ENCODE data around the gene PIEZO1. TPM values are rescaled to one million over a fixed set of nuclear protein-coding genes. Genes with fewer than 3 reads are reported as not detected.

The PIEZO1 gene
- total RNA-seq, 1 experiment from 2014 or later = 71.1 TPM

- H3K27me3 ChIP-seq (ENCODE audit: insufficient read depth, low read length) = no peaks in the 10 kb centered on the region
- peaks cover 3% of the 10 kb centered on the region; the same call in 1 of the 2 replicates for H3K79me2 ChIP-seq (ENCODE audit: insufficient read depth, low read length)
- H3K23me2 ChIP-seq (ENCODE audit: insufficient read length, low read depth, low read length, poor library complexity, severe bottlenecking) = peaks cover 9% of the 10 kb centered on the region
- H3K4me2 ChIP-seq (ENCODE audit: insufficient read depth, insufficient read length, low read length) = no peak overlapping the region
- H3K56ac ChIP-seq (ENCODE audit: insufficient read length, low read depth, low read length) = no peak overlapping the region
- H3K14ac ChIP-seq (ENCODE audit: insufficient read depth, low read length) = no peak overlapping the region
- WGBS (ENCODE audit: extremely low coverage, insufficient read length, low lambda C conversion rate) = no CpG with 5 or more reads among the region's 26 CpGs
- H2BK12ac ChIP-seq (ENCODE audit: insufficient read length, low read depth, low read length) = no peak overlapping the region
- H2BK15ac ChIP-seq (ENCODE audit: low read depth, low read length) = no peak overlapping the region
- no peak overlapping the region for H3K18ac ChIP-seq (ENCODE audit: insufficient read length, low read depth, low read length)
- no peak overlapping the region for H3T11ph ChIP-seq (ENCODE audit: low read length)
- H3K36me3 Mint-ChIP-seq (ENCODE audit: insufficient read depth in 1 of 3, low read depth in 3 of 3) = peaks cover 7 to 25% (median 17%) of the 10 kb centered on the region in 3 experiments; a peak in 6 of 7 replicates
- no peak overlapping the region for H4K8ac ChIP-seq (replicated peaks; ENCODE audit: insufficient read length, low read depth, low read length)
- H2BK120ac ChIP-seq (ENCODE audit: low read depth, low read length, poor library complexity, severe bottlenecking) = no peak overlapping the region
- H3K4me1 ChIP-seq (ENCODE audit: insufficient read depth, low read length) = no peaks in the 10 kb centered on the region
- H3K9ac ChIP-seq (ENCODE audit: extremely low read depth, insufficient read length, low read length) = no peak overlapping the region
- peaks cover 6 to 10% of the 10 kb centered on the region in 2 experiments for H3K4me1 Mint-ChIP-seq
- no peaks in the 10 kb centered on the region; the same call in 1 of the 2 replicates for H3K27me3 Mint-ChIP-seq (ENCODE audit: low read depth)
- H3K9me3 Mint-ChIP-seq = no peaks in the 10 kb centered on the region
- no peak overlapping the region for H4K5ac ChIP-seq (ENCODE audit: insufficient read length, low read depth, low read length)
- H2BK20ac ChIP-seq (ENCODE audit: low read depth, low read length, poor library complexity, severe bottlenecking) = no peak overlapping the region
- H3K27ac Mint-ChIP-seq = no peak overlapping the region
- no peak overlapping the region for H3K4ac ChIP-seq (ENCODE audit: low read depth, low read length)
- H4K91ac ChIP-seq (ENCODE audit: insufficient read length, low read depth, low read length) = no peak overlapping the region
- H2AFZ ChIP-seq (ENCODE audit: low read length) = no peak overlapping the region
- H2AK5ac ChIP-seq (ENCODE audit: insufficient read length, low read length) = no peak overlapping the region
- no peak for TF ChIP-seq CTCF (conservative IDR thresholded peaks at IDR 0.05)
- H3K23ac ChIP-seq (ENCODE audit: insufficient read length, low read depth, low read length) = no peak overlapping the region
- peaks cover 3% of the 10 kb centered on the region for H4K20me1 ChIP-seq (ENCODE audit: control insufficient read depth, insufficient read depth, insufficient read length)
- no peak for DNase-seq
- no peaks in the 10 kb centered on the region for H3K9me3 ChIP-seq (ENCODE audit: control insufficient read depth, low read depth, low read length)
- no peak overlapping the region for H3K27ac ChIP-seq (ENCODE audit: insufficient read length, low read depth, low read length)
- no peaks in the 10 kb centered on the region for H3K79me1 ChIP-seq (ENCODE audit: insufficient read depth, low read depth, low read length, poor library complexity, severe bottlenecking)
- no peak overlapping the region for H2BK5ac ChIP-seq (ENCODE audit: insufficient read length, low read length)
- peak overlapping the region; percentile 24 to 40; a peak in 3 of 5 replicates for H3K4me3 Mint-ChIP-seq
Measured at GRCh38 chr16:88813269-88814143, 28.5 kb upstream of the PIEZO1 start.
